Thoracic aorta (tissue), 2 donors: ENCODE results near the gene PRDM15. TPM values are rescaled to one million over a fixed set of nuclear protein-coding genes. Genes with fewer than 3 reads are reported as not detected.

Experiments
- ATAC-seq: fragments of 150-250 bp; one replicate; pipeline ENCODE4 v1.8.0; 2017; ENCODE audit warnings: low read depth; ENCODE audit not compliant: insufficient number of reproducible peaks, low FRiP score
- DNase-seq: peaks from one replicate; pipeline ENCODE4 v3.0.0-alpha.2; 2020; ENCODE audit warnings: low spot score
- H3K27ac ChIP-seq, 2 donors: fragments of 200-600 bp; sonication (generic); 1 replicate in 1 of 2; 2 replicates in 1 of 2; pipeline ENCODE4 v1.5.1; 2016; ENCODE audit warnings: mild to moderate bottlenecking in 2 of 2, moderate library complexity in 2 of 2
- H3K27me3 ChIP-seq: fragments of 200-600 bp; sonication (generic); replicated peaks from 2 replicates; pipeline ENCODE4 v1.6.0; 2016; ENCODE audit warnings: mild to moderate bottlenecking; ENCODE audit not compliant: insufficient read depth
- H3K36me3 ChIP-seq: fragments of 200-600 bp; sonication (generic); one replicate; pipeline ENCODE4 v1.5.1; 2016
- H3K4me1 ChIP-seq, 2 donors: fragments of 200-600 bp; sonication (generic); 1 replicate in 1 of 2; 2 replicates in 1 of 2; pipeline versions ENCODE4 v1.5.1 to v1.6.0; 2016; ENCODE audit warnings: low read depth in 2 of 2, mild to moderate bottlenecking in 1 of 2; ENCODE audit not compliant: control insufficient read depth in 1 of 2
- H3K4me3 ChIP-seq: fragments of 200-600 bp; sonication (generic); 2 replicates; pipeline ENCODE4 v1.5.1; 2016; ENCODE audit warnings: mild to moderate bottlenecking
- H3K9me3 ChIP-seq: fragments of 200-600 bp; sonication (generic); 2 replicates; pipeline ENCODE4 v1.5.1; 2016
- CTCF ChIP-seq: fragments of 200-600 bp; sonication (generic); IDR thresholded peaks from one replicate; pipeline ENCODE4 v1.5.1; 2019; ENCODE audit warnings: antibody characterized with exemption
- total RNA-seq, 2 donors: library from RNA; depleted of rRNA; stranded (reverse); fragments of >200 nt; gene quantifications; one replicate each; pipeline versions ENCODE4 v1.1.0 to v1.2.3, GENCODE V29; 2016

The PRDM15 gene
- total RNA-seq, 2 donors from 2014 or later: 9.0 to 14.9 TPM

GRCh38 chr21:41901099-41901498, 22.0 kb upstream of the PRDM15 start:
- TF ChIP-seq CTCF: no peak
- H3K27me3 ChIP-seq: no peaks in the 10 kb centered on the region
- peaks cover 3 to 15% of the 10 kb centered on the region in 2 donors for H3K4me1 ChIP-seq
- no peak overlapping the region for H3K4me3 ChIP-seq
- no peaks in the 10 kb centered on the region for H3K9me3 ChIP-seq
- ATAC-seq (no peak), DNase-seq (no peak)
- H3K36me3 ChIP-seq: peaks cover 31% of the 10 kb centered on the region
- no peak overlapping the region for H3K27ac ChIP-seq

GRCh38 chr21:41900401-41900800, 21.3 kb upstream of the PRDM15 start:
- no peak for DNase-seq
- ATAC-seq: no peak
- peaks cover 31% of the 10 kb centered on the region for H3K36me3 ChIP-seq

GRCh38 chr21:41899426-41900202, 20.5 kb upstream of the PRDM15 start:
- ATAC-seq (no peak), DNase-seq (no peak)
- Histone ChIP-seq H3K36me3 (peaks cover 28% of the 10 kb centered on the region), H3K27ac (no peak overlapping the region), H3K4me3 (no peak overlapping the region), H3K4me1 (peaks cover 6 to 26% of the 10 kb centered on the region in 2 donors), H3K9me3 (no peaks in the 10 kb centered on the region), H3K27me3 (no peaks in the 10 kb centered on the region)
- no peak for TF ChIP-seq CTCF

More at GRCh38 chr21:41900401-41900800, 21.3 kb upstream of the PRDM15 start:
- H3K27ac ChIP-seq: no peak overlapping the region
- peaks cover 6 to 22% of the 10 kb centered on the region in 2 donors for H3K4me1 ChIP-seq
- no peaks in the 10 kb centered on the region for H3K9me3 ChIP-seq
- no peak overlapping the region for H3K4me3 ChIP-seq
- TF ChIP-seq CTCF: no peak
- no peaks in the 10 kb centered on the region for H3K27me3 ChIP-seq

GRCh38 chr21:41898998-41899397, 19.9 kb upstream of the PRDM15 start:
- Histone ChIP-seq H3K27me3 (no peaks in the 10 kb centered on the region), H3K36me3 (peaks cover 24% of the 10 kb centered on the region), H3K9me3 (no peaks in the 10 kb centered on the region), H3K4me3 (no peak overlapping the region), H3K27ac (no peak overlapping the region), H3K4me1 (peaks cover 6 to 26% of the 10 kb centered on the region in 2 donors)
- ATAC-seq (no peak), DNase-seq (no peak)
- TF ChIP-seq CTCF: no peak

- ATAC-seq: no peak
- DNase-seq: no peak
- H3K4me3 ChIP-seq: no peak overlapping the region
- H3K36me3 ChIP-seq: peaks cover 15% of the 10 kb centered on the region
- no peak overlapping the region for H3K27ac ChIP-seq
- H3K27me3 ChIP-seq: no peaks in the 10 kb centered on the region
- TF ChIP-seq CTCF: no peak
- no peaks in the 10 kb centered on the region for H3K9me3 ChIP-seq
- H3K4me1 ChIP-seq: peaks cover 6 to 26% of the 10 kb centered on the region in 2 donors
These were observed 18.6 kb upstream of the PRDM15 start for GRCh38 chr21:41897700-41898099.
